GM12891 (cell line): ENCODE measurements around the gene ESYT2.
"Not testable (repeated sequence)": the region's sequence is repeated elsewhere in the genome, so short reads cannot be mapped to it uniquely, and the experiment has no call there.

Experiments
- POLR2A ChIP-seq: IDR thresholded peaks from 2 replicates; pipeline ENCODE4 v1.6.1; 2011; ENCODE audit warnings: low read depth, low read length, control low read depth
- POLR2AphosphoS5 ChIP-seq: IDR thresholded peaks from 2 replicates; pipeline ENCODE4 v1.6.1; 2011; ENCODE audit warnings: low read depth, low read length, control low read depth

DNA sequence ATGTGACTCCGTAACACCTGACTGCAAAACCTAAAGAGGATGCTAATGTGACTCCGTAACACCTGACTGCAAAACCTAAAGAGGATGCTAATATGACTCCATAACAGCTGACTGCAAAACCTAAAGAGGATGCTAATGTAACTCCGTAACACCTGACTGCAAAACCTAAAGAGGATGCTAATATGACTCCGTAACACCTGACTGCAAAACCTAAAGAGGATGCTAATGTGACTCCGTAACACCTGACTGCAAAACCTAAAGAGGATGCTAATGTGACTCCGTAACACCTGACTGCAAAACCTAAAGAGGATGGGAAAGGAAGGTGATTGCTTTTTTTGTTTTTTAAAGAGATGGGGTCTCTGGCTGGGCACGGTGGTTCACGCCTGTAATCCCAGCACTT lies 9.9 kb upstream of the ESYT2 start:
- TF ChIP-seq POLR2A, POLR2AphosphoS5: not testable (repeated sequence)
